ENCODE data around the gene ADCK1.

- TF ChIP-seq YY1 (IDR thresholded peaks at IDR 0.05; ENCODE audit: insufficient read depth, insufficient read length) (no peak), ZNF274 (IDR thresholded peaks at IDR 0.05; ENCODE audit: low read depth, low read length) (no peak)
Observed at GRCh38 chr14:77976591-77976990, 176.7 kb downstream of the ADCK1 start.

Data from NT2/D1 (cell line).